T-helper 17 cell (primary cell): Measurements from ENCODE around the gene SLFN5. TPM values are rescaled to one million over a fixed set of nuclear protein-coding genes. Genes with fewer than 3 reads are reported as not detected.
A peak's percentile ranks its signal among the peaks of the same experiment; 100 is the strongest.
"Not testable (repeated sequence)": the region's sequence is repeated elsewhere in the genome, so short reads cannot be mapped to it uniquely, and the experiment has no call there.

Experiments used
- ATAC-seq: fragments of 150-1000 bp; cut with Tn5 transposase; 2 replicates; pipeline ENCODE4 v1.10.0; 2021; ENCODE audit warnings: mild to moderate bottlenecking, moderate library complexity
- DNase-seq, 3 donors: peaks; one replicate each; pipeline versions ENCODE4 v3.0.0 to v3.0.0-alpha.2; 2020 to 2021
- H3K9me3 ChIP-seq: one replicate; pipeline ENCODE4 v1.7.0; 2013; ENCODE audit warnings: low read length, mild to moderate bottlenecking; ENCODE audit not compliant: control insufficient read depth, poor library complexity, severe bottlenecking
- H3K27ac Mint-ChIP-seq: one replicate; pipeline ENCODE4 v1.8.0; 2022; ENCODE audit warnings: mild to moderate bottlenecking, moderate library complexity, mixed read lengths
- H3K27me3 Mint-ChIP-seq: one replicate; pipeline ENCODE4 v1.8.0; 2022; ENCODE audit warnings: mixed read lengths
- H3K36me3 Mint-ChIP-seq: one replicate; pipeline ENCODE4 v1.8.0; 2022; ENCODE audit warnings: low read depth, mixed read lengths
- H3K4me1 Mint-ChIP-seq: one replicate; pipeline ENCODE4 v1.8.0; 2022; ENCODE audit warnings: mild to moderate bottlenecking, mixed read lengths
- H3K4me3 Mint-ChIP-seq: one replicate; pipeline ENCODE4 v1.8.0; 2022; ENCODE audit warnings: mild to moderate bottlenecking, moderate library complexity, mixed read lengths
- total RNA-seq, 4 donors: library from RNA in 2 of 4; stranded (reverse) in 2 of 4; gene quantifications; one replicate each; pipeline ENCODE4 v1.2.3 and lab custom pipeline; 2022 to 2026

SLFN5 gene
- total RNA-seq, 2 donors from 2014 or later = 104 to 109 TPM

- H3K9me3 ChIP-seq = no peaks in the 10 kb centered on the region
- peaks cover 10% of the 10 kb centered on the region for H3K4me1 Mint-ChIP-seq
- H3K36me3 Mint-ChIP-seq = no peaks in the 10 kb centered on the region
- no peak overlapping the region for H3K4me3 Mint-ChIP-seq
- DNase-seq = no peak
- ATAC-seq = no peak
- H3K27me3 Mint-ChIP-seq = no peaks in the 10 kb centered on the region
- no peak overlapping the region for H3K27ac Mint-ChIP-seq
Measured at GRCh38 chr17:35284955-35285354, 42.1 kb downstream of the SLFN5 start.

DNA sequence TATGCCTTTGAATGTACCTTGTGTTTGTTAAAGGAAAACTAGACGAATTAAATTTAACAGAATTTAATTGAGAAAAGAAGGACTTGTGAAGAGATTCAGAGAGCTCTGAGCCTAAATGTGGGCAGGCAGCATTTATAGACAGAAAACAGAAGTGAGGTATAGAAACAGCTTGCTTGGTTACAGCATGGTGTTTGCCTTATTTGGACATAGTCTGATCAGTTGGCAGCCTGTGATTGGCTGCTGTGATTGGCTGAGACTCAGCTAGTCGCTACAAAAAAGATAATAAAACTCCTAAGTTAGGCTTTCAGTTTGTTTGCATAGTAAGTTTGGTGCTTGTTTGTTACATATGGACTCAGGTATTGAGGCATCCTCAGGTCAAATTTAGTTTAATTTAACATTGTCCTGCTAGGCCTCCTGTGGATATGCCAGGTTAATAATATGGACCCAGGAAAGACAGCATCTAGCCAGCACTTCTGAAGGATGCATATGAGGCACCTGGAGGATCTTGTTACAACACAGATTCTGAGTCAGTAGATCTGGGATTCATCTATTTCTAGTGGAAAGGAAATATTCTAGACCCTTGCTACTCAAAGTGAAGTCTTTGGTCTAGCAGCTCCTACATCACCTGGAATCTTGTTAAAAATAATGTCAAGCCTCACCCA, 43.4 kb downstream of the SLFN5 start:
- no peaks in the 10 kb centered on the region for H3K27me3 Mint-ChIP-seq
- DNase-seq (no peak), ATAC-seq (peak; percentile 87)
- no peak overlapping the region for H3K4me3 Mint-ChIP-seq
- H3K9me3 ChIP-seq = no peaks in the 10 kb centered on the region
- H3K36me3 Mint-ChIP-seq = no peaks in the 10 kb centered on the region
- H3K4me1 Mint-ChIP-seq = peaks cover 12% of the 10 kb centered on the region
- H3K27ac Mint-ChIP-seq = peak overlapping the region; percentile 22

GRCh38 chr17:35287286-35287811, 44.5 kb downstream of the SLFN5 start:
- ATAC-seq (no peak), DNase-seq (no peak)
- H3K27me3 Mint-ChIP-seq = no peaks in the 10 kb centered on the region
- no peak overlapping the region for H3K27ac Mint-ChIP-seq
- no peak overlapping the region for H3K4me3 Mint-ChIP-seq
- H3K36me3 Mint-ChIP-seq = no peaks in the 10 kb centered on the region
- H3K9me3 ChIP-seq = no peaks in the 10 kb centered on the region
- H3K4me1 Mint-ChIP-seq = peaks cover 12% of the 10 kb centered on the region

GRCh38 chr17:35289222-35289621, 46.4 kb downstream of the SLFN5 start:
- H3K27me3 Mint-ChIP-seq = no peaks in the 10 kb centered on the region
- H3K4me3 Mint-ChIP-seq = peak overlapping the region; percentile 39
- peaks cover 12% of the 10 kb centered on the region for H3K4me1 Mint-ChIP-seq
- no peaks in the 10 kb centered on the region for H3K9me3 ChIP-seq
- DNase-seq = no peak
- H3K36me3 Mint-ChIP-seq = no peaks in the 10 kb centered on the region
- no peak for ATAC-seq
- no peak overlapping the region for H3K27ac Mint-ChIP-seq

DNA sequence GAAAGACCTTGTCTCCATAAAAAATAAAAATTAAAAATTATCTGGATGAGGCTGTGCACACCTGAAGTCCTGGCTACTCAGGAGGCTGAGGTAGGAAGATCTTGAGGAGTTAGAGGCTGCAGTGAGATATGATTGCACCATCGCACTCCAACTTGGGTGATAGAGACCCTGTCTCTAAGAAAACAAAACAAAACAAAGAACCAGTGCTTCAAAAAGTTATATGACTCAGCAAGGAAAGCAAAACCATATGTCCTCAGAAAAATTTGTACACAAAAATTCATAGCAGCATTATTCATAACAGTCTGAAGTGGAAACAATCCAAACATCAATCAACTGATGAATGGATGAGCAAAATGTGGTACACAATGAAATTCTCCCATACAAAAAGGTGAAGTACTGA, 48.9 kb downstream of the SLFN5 start:
- H3K27ac Mint-ChIP-seq = no peak overlapping the region
- DNase-seq (no peak), ATAC-seq (no peak)
- no peaks in the 10 kb centered on the region for H3K27me3 Mint-ChIP-seq
- H3K4me3 Mint-ChIP-seq = no peak overlapping the region
- H3K4me1 Mint-ChIP-seq = peaks cover 8% of the 10 kb centered on the region
- H3K36me3 Mint-ChIP-seq = no peaks in the 10 kb centered on the region
- no peaks in the 10 kb centered on the region for H3K9me3 ChIP-seq

DNA sequence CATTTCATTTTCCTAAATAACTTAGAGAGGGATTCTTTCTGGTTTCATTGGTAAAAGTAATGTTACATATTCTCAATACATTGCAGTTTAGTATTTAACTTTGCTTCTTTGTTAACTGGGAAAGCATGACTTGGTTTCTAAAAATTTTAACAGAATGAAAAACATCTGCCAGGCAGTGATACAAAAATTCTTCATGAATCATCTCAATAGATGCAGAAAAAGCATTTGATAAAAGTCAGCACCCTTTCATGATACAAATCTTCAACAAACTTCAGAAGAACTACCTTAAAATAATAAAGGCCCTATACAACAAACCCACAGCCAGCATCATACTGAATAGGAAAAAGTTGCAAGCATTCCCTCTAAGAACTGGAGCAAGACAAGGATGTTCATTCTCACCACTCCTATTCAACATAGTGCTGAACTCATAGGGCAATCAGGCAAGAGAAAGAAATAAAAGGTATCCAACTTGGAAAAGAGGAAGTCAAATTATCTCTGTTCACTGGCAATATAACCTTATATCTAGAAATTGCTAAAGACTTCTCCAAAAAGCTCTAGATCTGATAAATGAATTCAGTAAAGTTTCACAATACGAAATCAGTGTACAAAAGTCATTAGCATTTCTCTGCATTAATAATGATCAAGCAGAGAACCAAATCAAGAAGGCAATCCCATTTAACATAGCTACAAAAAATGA, 50.4 kb downstream of the SLFN5 start:
- H3K4me3 Mint-ChIP-seq = no peak overlapping the region
- DNase-seq (no peak), ATAC-seq (no peak)
- H3K27ac Mint-ChIP-seq = no peak overlapping the region
- no peaks in the 10 kb centered on the region for H3K27me3 Mint-ChIP-seq
- H3K36me3 Mint-ChIP-seq = no peaks in the 10 kb centered on the region
- H3K9me3 ChIP-seq = no peaks in the 10 kb centered on the region
- H3K4me1 Mint-ChIP-seq = peaks cover 12% of the 10 kb centered on the region

DNA sequence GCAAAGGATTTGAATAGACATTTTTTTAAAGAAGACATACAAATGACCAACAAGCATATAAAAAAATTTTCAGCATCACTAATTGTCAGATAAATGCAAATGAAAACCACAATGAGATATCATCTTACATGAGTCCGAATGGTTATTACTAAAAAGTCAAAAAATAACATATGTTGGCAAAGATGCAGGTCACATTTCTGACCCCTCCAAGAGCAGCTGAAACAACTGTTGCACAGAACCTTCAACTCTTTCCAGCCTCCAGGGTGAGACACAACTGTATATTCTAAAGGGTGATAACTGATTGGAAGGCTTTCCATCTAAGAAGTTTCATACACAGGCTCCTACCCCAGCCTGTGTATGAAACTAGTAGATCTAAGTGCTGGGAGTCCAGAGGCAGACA, 51.9 kb downstream of the SLFN5 start:
- no peaks in the 10 kb centered on the region for H3K36me3 Mint-ChIP-seq
- no peak overlapping the region for H3K4me3 Mint-ChIP-seq
- no peaks in the 10 kb centered on the region for H3K27me3 Mint-ChIP-seq
- H3K4me1 Mint-ChIP-seq = peaks cover 6% of the 10 kb centered on the region
- H3K9me3 ChIP-seq = no peaks in the 10 kb centered on the region
- no peak for DNase-seq
- H3K27ac Mint-ChIP-seq = no peak overlapping the region
- no peak for ATAC-seq

DNA sequence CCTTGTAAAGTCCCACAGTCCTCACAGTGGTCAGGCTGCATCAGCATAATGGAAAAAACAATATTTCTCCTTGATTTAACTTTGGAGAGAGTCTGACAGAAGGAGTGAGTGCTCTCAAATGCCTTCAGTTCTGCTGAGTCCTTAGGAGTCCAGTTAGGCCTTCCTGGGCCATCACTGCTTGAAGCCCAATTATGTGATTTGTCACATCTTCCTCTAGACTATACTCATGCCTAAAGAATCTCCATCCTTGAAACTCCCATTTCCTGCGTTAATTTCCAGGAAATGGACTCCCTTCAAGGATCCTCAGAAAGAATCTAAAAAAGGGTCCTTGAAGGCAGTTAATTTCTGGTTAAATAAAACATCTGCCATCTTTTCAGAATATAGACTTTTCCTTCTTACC, 52.8 kb downstream of the SLFN5 start:
- Mint-ChIP-seq H3K4me3 (no peak overlapping the region), H3K27ac (no peak overlapping the region), H3K4me1 (peaks cover 3% of the 10 kb centered on the region), H3K27me3 (no peaks in the 10 kb centered on the region), H3K36me3 (no peaks in the 10 kb centered on the region)
- H3K9me3 ChIP-seq = no peaks in the 10 kb centered on the region
- DNase-seq (no peak), ATAC-seq (no peak)

- H3K36me3 Mint-ChIP-seq = peaks cover 2% of the 10 kb centered on the region
- DNase-seq = no peak
- H3K4me1 Mint-ChIP-seq = peaks cover 3% of the 10 kb centered on the region
- no peaks in the 10 kb centered on the region for H3K9me3 ChIP-seq
- no peaks in the 10 kb centered on the region for H3K27me3 Mint-ChIP-seq
- H3K4me3 Mint-ChIP-seq = no peak overlapping the region
- H3K27ac Mint-ChIP-seq = no peak overlapping the region
- no peak for ATAC-seq
Measured at GRCh38 chr17:35297666-35298065, 54.8 kb downstream of the SLFN5 start.

DNA sequence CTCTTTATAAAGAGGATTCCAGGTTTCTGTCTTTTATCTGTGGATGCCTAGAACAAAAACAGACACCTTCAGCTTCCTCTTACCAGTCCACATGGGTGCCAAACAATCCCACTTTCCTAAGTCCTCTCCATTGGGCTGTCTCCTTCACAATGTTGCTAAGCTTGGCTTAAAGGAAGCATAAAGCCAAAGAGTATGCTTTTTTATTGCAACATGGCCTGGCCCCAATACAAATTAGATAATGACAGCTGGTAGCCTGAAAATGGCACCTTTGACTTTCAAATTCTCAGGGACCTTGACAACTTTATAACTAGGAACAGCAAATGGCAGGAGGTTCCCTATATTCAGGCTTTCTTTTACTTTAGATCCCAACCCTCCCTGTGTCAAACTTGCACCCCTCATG, 55.8 kb downstream of the SLFN5 start:
- H3K36me3 Mint-ChIP-seq = peaks cover 2% of the 10 kb centered on the region
- H3K4me3 Mint-ChIP-seq = no peak overlapping the region
- H3K9me3 ChIP-seq = no peaks in the 10 kb centered on the region
- no peak overlapping the region for H3K27ac Mint-ChIP-seq
- no peak for ATAC-seq
- no peaks in the 10 kb centered on the region for H3K27me3 Mint-ChIP-seq
- DNase-seq = no peak
- peaks cover 3% of the 10 kb centered on the region for H3K4me1 Mint-ChIP-seq

DNA sequence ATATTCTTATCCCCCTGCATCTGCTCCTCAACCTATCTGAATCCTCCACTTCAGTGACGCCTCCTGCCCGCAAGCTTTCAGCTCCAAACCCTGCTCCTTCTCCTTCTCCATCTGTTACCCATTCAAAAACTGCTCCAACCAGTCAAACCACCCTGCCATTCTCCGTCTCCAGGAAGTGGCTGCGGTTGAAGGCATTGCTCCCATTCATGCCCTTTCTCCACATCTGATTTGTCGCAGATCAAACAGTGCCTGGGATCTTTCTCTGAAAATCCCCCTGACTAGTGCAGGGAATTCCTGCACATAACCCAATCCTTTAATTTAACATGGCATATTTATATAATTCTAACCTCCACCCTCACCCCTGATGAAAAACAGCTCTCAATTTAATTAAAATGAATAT, 56.3 kb downstream of the SLFN5 start:
- no peak for DNase-seq
- H3K4me3 Mint-ChIP-seq = no peak overlapping the region
- H3K4me1 Mint-ChIP-seq = peaks cover 3% of the 10 kb centered on the region
- H3K36me3 Mint-ChIP-seq = peaks cover 2% of the 10 kb centered on the region
- ATAC-seq = no peak
- no peaks in the 10 kb centered on the region for H3K27me3 Mint-ChIP-seq
- no peak overlapping the region for H3K27ac Mint-ChIP-seq
- no peaks in the 10 kb centered on the region for H3K9me3 ChIP-seq

GRCh38 chr17:35309345-35309744, 66.5 kb downstream of the SLFN5 start:
- peaks cover 34% of the 10 kb centered on the region for H3K4me1 Mint-ChIP-seq
- not testable (repeated sequence) for H3K27me3 Mint-ChIP-seq, H3K36me3 Mint-ChIP-seq, H3K27ac Mint-ChIP-seq, H3K4me3 Mint-ChIP-seq, H3K9me3 ChIP-seq, DNase-seq, ATAC-seq

DNA sequence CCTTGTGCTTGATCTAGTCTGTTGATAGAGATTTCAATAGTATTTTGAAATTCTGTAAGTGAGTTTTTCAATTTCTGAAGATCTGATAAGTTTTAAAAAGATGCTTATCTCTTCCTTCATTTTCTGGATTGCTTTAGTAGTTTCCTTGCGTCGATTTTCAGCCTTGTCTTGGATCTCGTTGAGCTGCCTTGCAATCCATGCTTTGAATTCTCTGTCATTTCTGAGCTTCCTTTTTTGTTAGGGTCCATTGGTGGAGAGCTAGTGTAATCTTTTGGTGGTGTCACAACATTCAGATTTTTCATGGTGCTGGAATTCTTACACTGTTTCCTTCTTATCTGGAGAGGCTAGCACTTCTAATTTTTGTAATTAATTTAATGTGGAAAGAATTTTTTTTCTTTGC, 69.5 kb downstream of the SLFN5 start:
- Mint-ChIP-seq H3K4me1 (peaks cover 44% of the 10 kb centered on the region), H3K36me3 (no peaks in the 10 kb centered on the region), H3K27ac (peak overlapping the region; percentile 99), H3K27me3 (no peaks in the 10 kb centered on the region), H3K4me3 (peak overlapping the region; percentile 28)
- H3K9me3 ChIP-seq = no peaks in the 10 kb centered on the region
- no peak for DNase-seq
- ATAC-seq = no peak
